GM18519 (cell line): ENCODE measurements around the gene PPM1M.
"Not testable (repeated sequence)": the region's sequence is repeated elsewhere in the genome, so short reads cannot be mapped to it uniquely, and the experiment has no call there.

Source experiments
- ATAC-seq: cut with Tn5 transposase; IDR thresholded peaks from one replicate; pipeline ENCODE4 v1.9.1; 2021; ENCODE audit warnings: mild to moderate bottlenecking, moderate library complexity; ENCODE audit not compliant: unreplicated experiment, low FRiP score

The PPM1M gene

GRCh38 chr3:52272172-52272571 is 26.6 kb downstream of the PPM1M start:
- ATAC-seq: not testable (repeated sequence)

- no peak for ATAC-seq
These were observed 27.3 kb downstream of the PPM1M start for GRCh38 chr3:52272831-52273230.

GRCh38 chr3:52274781-52275180 is 29.2 kb downstream of the PPM1M start:
- not testable (repeated sequence) for ATAC-seq

- ATAC-seq: no peak
These were observed 31.8 kb downstream of the PPM1M start for GRCh38 chr3:52277071-52277964.

- ATAC-seq: peak; percentile 44
These were observed 32.5 kb downstream of the PPM1M start for GRCh38 chr3:52277972-52278509.

GRCh38 chr3:52278510-52279069 is 33.0 kb downstream of the PPM1M start, which contains the start of gene WDR82:
WDR82 (minus strand) TSS chr3:52278649; CDS start chr3:52278361, 288 bp downstream.
- peak; percentile 54 for ATAC-seq

- ATAC-seq: no peak
These were observed 34.0 kb downstream of the PPM1M start for GRCh38 chr3:52279596-52279995.

GRCh38 chr3:52280050-52280461 is 34.5 kb downstream of the PPM1M start:
- ATAC-seq: no peak

GRCh38 chr3:52281981-52282801 is 36.6 kb downstream of the PPM1M start:
- no peak for ATAC-seq

GRCh38 chr3:52283306-52283705 is 37.7 kb downstream of the PPM1M start:
- ATAC-seq: no peak

- ATAC-seq: not testable (repeated sequence)
These were observed 38.5 kb downstream of the PPM1M start for GRCh38 chr3:52284051-52284450.

- ATAC-seq: no peak
These were observed 41.2 kb downstream of the PPM1M start for GRCh38 chr3:52286777-52287110.

GRCh38 chr3:52288674-52289073 is 43.1 kb downstream of the PPM1M start:
- no peak for ATAC-seq

GRCh38 chr3:52289338-52289746 is 43.8 kb downstream of the PPM1M start:
- no peak for ATAC-seq

- no peak for ATAC-seq
These were observed 44.4 kb downstream of the PPM1M start for GRCh38 chr3:52289747-52290595.

GRCh38 chr3:52290596-52291507 is 45.3 kb downstream of the PPM1M start:
- ATAC-seq: no peak

- ATAC-seq: no peak
These were observed 46.1 kb downstream of the PPM1M start for GRCh38 chr3:52291508-52292181.
